Heart left ventricle (tissue), 13 donors: Measurements from ENCODE around the gene NCAPH2.

Source experiments
- POLR2A ChIP-seq, 2 donors: fragments of 450-650 bp; IDR thresholded peaks; one replicate each; pipeline ENCODE4 v1.6.1; 2017; ENCODE audit warnings: antibody characterized with exemption in 2 of 2, mild to moderate bottlenecking in 2 of 2, moderate library complexity in 2 of 2
- TF ChIP-seq, protein P1 (sequence below), 12 donors: fragments of 200-600 bp; sonication (generic) in 4 of 12; IDR thresholded peaks; one replicate each; pipeline versions ENCODE4 v1.5.0 to v1.8.0; 2018 to 2022; ENCODE audit warnings: antibody characterized with exemption in 12 of 12, mild to moderate bottlenecking in 5 of 12
- donor health status: ischemic (EF 13 %, LVEDD 7.1; RV severe dilation, severe dysfunction).
- donor health status: DM: no; HTN: yes; CAD: no.
- donor health status: DM: no; HTN: no; CAD: no.
- donor health status: ischemic (EF 25% LVEDD 6.9; RV normal size, moderate dysfunction).
- donor health status: ischemic (EF 25% LVEDD 5.7; RV mildly dilated, moderate dysfunction).
- donor health status: ischemic (EF 35%, LVEDD 5.7; RV mildly dilated, moderate dysfunction).
- donor health status: nonischemic (EF 11% LVEDD 7.7; RV severe dilation, severe dysfunction).
- donor health status: DM: yes; HTN: yes; CAD: no.
- donor health status: PGD.
- donor health status: ischemic (EF 29% LVEDD 5.4; RV normal size, mild dysfunction).
- donor health status: nonischemic (EF 23%, LVEDD 6.1; RV moderate dilation, normal function).

DNA sequence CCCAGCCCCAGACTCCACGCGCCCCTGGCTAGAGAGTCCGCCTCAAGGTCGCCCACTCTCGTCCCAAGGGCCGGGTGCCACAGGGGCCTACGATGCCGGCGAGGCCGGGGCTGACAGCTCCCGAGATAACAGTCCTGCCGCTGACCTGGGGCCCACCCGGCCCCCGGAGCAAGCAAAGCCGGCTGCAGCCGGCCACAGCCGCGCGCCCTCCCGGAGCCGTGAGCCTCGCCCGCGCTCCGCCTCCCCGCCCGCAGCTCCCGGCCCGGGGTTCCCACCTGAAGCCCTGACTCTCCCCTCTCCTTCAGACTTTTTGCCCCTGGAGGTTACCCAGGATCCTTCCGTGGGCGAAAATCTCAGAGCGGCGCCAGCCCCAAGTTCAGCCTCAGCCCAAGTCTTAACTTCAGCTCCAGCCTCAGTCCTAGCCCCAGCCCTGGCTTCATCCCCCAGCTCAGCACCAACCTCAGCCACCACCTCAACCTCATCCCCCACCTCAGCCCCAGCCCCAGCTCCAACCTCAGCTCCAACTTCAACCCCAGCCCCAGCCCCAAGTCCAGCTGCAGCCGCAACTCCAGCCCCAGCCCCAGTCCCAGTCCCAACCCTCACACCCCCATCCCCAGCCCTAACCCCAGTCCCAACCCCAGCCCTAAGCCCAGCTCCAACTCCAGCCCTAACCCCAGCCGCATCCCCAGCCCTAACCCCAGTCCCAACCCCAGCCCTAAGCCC, 39.4 kb downstream of the NCAPH2 start:
- TF ChIP-seq, protein P1, sequence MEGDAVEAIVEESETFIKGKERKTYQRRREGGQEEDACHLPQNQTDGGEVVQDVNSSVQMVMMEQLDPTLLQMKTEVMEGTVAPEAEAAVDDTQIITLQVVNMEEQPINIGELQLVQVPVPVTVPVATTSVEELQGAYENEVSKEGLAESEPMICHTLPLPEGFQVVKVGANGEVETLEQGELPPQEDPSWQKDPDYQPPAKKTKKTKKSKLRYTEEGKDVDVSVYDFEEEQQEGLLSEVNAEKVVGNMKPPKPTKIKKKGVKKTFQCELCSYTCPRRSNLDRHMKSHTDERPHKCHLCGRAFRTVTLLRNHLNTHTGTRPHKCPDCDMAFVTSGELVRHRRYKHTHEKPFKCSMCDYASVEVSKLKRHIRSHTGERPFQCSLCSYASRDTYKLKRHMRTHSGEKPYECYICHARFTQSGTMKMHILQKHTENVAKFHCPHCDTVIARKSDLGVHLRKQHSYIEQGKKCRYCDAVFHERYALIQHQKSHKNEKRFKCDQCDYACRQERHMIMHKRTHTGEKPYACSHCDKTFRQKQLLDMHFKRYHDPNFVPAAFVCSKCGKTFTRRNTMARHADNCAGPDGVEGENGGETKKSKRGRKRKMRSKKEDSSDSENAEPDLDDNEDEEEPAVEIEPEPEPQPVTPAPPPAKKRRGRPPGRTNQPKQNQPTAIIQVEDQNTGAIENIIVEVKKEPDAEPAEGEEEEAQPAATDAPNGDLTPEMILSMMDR (IDR thresholded peaks at IDR 0.05), result no peak
- no peak for TF ChIP-seq POLR2A (IDR thresholded peaks at IDR 0.05)
